ENCODE measurements around the gene KLHL12. TPM values are rescaled to one million over a fixed set of nuclear protein-coding genes. Genes with fewer than 3 reads are reported as not detected.

The KLHL12 gene
- total RNA-seq, 4 donors from 2014 or later: 12.4 to 25.2 (median 20.8) TPM

DNA sequence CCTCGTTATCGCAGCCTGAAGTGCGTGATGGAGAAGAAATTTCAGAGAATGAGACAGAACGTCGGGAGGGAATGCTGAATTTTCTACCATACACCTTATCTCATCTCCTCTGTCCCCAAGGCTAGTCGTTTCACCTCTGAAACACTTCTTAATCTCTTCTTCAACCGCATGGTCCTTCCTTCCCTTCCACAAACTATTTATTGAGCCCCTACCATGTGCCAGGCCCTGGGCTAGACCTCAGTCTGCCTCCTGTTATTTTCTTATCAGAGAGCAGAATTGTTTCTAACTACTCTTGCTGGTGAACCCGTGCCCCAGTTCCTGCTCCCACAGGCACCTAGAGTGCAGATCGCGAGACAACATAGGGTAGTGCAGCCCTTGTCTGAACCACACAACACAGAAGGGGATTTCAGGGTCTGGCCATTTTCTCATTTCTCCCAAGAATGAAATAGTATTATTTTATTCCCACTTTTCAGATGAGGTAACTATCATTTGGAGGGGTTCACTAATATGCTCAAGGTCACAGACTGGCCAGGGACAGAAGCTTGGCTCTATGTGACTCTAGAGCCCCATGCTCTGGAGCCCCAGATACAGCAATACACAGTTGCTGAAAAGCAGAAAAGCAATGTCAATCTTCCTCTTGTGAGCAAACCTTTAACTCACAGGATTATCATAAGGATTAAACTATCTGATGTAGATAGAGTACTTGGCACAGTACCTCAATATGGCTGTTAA, 31.7 kb upstream of the KLHL12 start:
- DNase-seq (ENCODE audit: low spot score) (no peak), ATAC-seq (ENCODE audit: low FRiP score) (no peak)
- TF ChIP-seq, protein P1, sequence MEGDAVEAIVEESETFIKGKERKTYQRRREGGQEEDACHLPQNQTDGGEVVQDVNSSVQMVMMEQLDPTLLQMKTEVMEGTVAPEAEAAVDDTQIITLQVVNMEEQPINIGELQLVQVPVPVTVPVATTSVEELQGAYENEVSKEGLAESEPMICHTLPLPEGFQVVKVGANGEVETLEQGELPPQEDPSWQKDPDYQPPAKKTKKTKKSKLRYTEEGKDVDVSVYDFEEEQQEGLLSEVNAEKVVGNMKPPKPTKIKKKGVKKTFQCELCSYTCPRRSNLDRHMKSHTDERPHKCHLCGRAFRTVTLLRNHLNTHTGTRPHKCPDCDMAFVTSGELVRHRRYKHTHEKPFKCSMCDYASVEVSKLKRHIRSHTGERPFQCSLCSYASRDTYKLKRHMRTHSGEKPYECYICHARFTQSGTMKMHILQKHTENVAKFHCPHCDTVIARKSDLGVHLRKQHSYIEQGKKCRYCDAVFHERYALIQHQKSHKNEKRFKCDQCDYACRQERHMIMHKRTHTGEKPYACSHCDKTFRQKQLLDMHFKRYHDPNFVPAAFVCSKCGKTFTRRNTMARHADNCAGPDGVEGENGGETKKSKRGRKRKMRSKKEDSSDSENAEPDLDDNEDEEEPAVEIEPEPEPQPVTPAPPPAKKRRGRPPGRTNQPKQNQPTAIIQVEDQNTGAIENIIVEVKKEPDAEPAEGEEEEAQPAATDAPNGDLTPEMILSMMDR (IDR thresholded peaks at IDR 0.05): no peak

DNA sequence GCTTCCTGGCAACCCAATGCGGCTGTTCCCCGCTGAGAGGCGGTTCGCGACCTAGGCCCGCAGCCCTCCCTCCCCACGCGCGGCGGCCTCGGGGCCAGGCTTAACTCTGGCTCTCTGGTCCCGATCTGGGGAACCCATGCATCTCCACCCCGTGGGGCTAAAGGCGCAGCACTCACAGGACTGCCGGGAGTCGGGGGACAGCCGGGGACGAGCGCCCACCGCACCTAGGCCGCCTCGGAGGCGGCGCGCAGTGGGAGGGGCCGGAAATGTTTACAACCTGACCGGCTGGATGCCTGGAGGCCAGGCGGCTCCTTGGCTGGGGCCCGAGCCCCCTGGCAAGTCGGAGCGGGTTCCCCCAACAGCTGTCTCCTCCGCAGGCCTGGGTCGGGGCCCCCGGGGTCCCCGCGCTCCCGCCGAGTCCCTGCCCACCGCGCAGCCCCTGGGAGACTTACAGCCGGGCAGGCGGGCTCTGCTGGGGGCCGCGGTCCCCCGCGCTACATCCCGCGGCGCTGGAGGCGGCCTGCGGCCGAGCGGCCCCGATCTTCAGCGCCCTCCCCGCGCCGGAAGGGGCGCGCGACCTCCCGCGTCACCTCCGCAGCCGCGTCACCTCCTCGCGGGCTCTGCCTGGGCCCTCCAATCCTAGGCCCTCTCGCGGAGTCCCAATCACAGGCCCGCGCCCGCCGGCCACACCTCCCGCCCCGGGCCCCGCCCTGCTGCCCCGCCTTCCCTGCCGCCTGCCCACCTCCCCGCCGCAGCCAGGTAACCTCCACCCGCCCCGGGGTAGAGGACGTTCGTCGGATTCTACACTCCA, 30.9 kb upstream of the KLHL12 start, which contains the start of gene ADIPOR1:
Gene ADIPOR1, minus strand, starts transcription at position 580 of the 811 bp plus-strand sequence. CDS start 7,242 bp downstream, outside the sequence.
- TF ChIP-seq, protein P1 (IDR thresholded peaks at IDR 0.05): no peak
- DNase-seq (ENCODE audit: low spot score): peak; percentile 65
- ATAC-seq (ENCODE audit: low FRiP score): peak; percentile 98

DNA sequence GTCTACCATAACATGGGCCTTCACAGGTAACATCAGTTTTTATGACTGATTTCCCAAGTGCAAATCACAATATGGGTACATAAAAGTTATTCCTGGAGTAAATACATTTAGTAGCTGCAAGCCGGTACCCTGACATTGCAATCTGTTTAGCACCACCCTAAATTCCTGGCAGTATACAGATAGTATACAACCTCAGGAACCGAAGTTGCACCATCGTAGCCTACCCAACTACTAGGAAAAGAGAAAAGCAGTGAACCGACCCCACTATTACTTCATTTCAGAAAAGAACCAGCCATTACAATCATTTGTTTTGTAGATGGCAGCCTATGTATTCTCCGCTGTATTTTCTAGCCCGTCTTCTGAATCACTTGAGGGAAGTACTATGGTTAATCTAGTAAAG, 29.9 kb upstream of the KLHL12 start:
- ATAC-seq (ENCODE audit: low FRiP score): no peak
- TF ChIP-seq, protein P1 (IDR thresholded peaks at IDR 0.05): no peak

DNA sequence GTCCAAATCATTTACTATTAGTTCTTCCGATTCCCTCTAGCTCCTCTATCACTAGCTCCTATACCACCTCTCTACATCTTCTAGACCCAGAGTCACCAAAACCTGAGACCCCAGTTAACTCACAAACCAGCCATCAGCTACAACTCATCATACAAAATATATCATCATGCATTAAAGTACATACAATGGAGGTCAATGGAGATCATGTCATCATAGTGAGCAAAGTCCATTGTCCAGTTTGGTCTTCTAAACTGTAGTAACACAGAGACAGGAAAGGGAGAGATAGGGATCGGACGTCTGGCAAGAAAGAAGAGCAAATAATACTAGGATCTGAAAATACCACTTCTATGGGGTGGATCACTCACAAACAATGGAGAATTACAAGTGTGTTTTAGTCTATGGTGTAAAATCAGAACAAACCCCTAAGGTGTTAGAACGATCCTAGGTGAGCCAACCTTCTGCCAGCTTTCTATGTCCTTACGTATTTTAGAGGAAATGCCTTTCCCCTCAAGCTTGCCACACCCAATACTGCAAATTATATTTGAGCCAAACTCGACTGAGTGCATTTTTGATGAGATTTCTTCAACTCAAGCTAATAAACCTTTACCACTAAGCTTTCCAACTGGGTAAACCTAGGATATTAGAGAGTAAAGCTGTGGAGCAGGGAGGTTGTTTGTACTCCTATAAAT, 27.2 kb upstream of the KLHL12 start:
- DNase-seq (ENCODE audit: low spot score) (no peak), ATAC-seq (ENCODE audit: low FRiP score) (no peak)
- TF ChIP-seq, protein P1 (IDR thresholded peaks at IDR 0.05): no peak

More for the DNA sequence above, 29.9 kb upstream of the KLHL12 start:
- no peak for DNase-seq (ENCODE audit: low spot score)

DNA sequence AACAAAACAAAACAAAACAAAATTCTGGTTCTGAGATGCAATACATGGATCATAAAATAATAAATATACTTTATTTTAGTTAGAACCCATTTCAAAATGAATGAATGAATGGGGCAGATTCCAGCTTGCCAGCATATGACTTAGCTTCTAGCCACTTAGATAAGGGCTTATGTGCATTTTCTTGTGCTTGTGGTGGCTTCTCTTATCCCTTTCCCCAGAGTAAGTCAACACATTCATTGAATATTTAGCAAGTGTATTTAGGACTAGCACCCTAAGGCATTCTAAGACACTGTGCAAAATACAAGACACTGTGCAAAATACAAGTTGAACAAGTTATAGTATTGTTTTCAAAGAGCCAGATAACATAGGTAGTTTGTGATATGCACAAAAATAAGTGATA, 26.4 kb upstream of the KLHL12 start:
- ATAC-seq (ENCODE audit: low FRiP score): no peak
- TF ChIP-seq, protein P1 (IDR thresholded peaks at IDR 0.05): no peak
- no peak for DNase-seq (ENCODE audit: low spot score)

- DNase-seq (ENCODE audit: low spot score): no peak
- TF ChIP-seq, protein P1 (IDR thresholded peaks at IDR 0.05): no peak
- ATAC-seq (ENCODE audit: low FRiP score): no peak
These were observed 25.8 kb upstream of the KLHL12 start for GRCh38 chr1:202952818-202953217.

Data from omental fat pad (tissue), 4 donors.